NK-92 (cell line): Measurements from ENCODE around the gene SIRT7.
"Not testable (repeated sequence)": the region's sequence is repeated elsewhere in the genome, so short reads cannot be mapped to it uniquely, and the experiment has no call there.

Experiments used
- DNase-seq: peaks from one replicate; lab custom pipeline; 2025; ENCODE audit not compliant: unreplicated experiment; lab: John Stamatoyannopoulos, UW

SIRT7 gene

GRCh38 chr17:81954131-81955057, 36.4 kb upstream of the SIRT7 start:
- no peak for DNase-seq

GRCh38 chr17:81953443-81953842, 35.5 kb upstream of the SIRT7 start:
- DNase-seq, result not testable (repeated sequence)

- DNase-seq, result no peak
Observed at GRCh38 chr17:81952792-81953228, 34.8 kb upstream of the SIRT7 start.

- no peak for DNase-seq
Observed at GRCh38 chr17:81951785-81952684, 34.1 kb upstream of the SIRT7 start.

GRCh38 chr17:81950501-81950900, 32.5 kb upstream of the SIRT7 start:
- DNase-seq, result no peak

- DNase-seq, result no peak
Observed at GRCh38 chr17:81948635-81949378, 30.8 kb upstream of the SIRT7 start.

GRCh38 chr17:81947189-81947588, 29.2 kb upstream of the SIRT7 start, which contains the start of gene MYADML2:
Gene MYADML2, minus strand, starts transcription at chr17:81947233. Its CDS starts 5,492 bp downstream, at chr17:81941741.
- DNase-seq, result no peak

- no peak for DNase-seq
Observed at GRCh38 chr17:81944858-81945257, 26.9 kb upstream of the SIRT7 start.

- no peak for DNase-seq
Observed at GRCh38 chr17:81942167-81942553, 24.2 kb upstream of the SIRT7 start.

GRCh38 chr17:81941484-81942166, 23.6 kb upstream of the SIRT7 start:
- DNase-seq, result no peak

- no peak for DNase-seq
Observed at GRCh38 chr17:81940538-81941483, 22.8 kb upstream of the SIRT7 start.

- no peak for DNase-seq
Observed at GRCh38 chr17:81939881-81940385, 22.0 kb upstream of the SIRT7 start.

GRCh38 chr17:81939218-81939617, 21.2 kb upstream of the SIRT7 start:
- no peak for DNase-seq

- no peak for DNase-seq
Observed at GRCh38 chr17:81935709-81936084, 17.7 kb upstream of the SIRT7 start.

- DNase-seq, result no peak
Observed at GRCh38 chr17:81934850-81935708, 17.1 kb upstream of the SIRT7 start.

GRCh38 chr17:81934098-81934757, 16.3 kb upstream of the SIRT7 start:
- no peak for DNase-seq

GRCh38 chr17:81933178-81933699, 15.3 kb upstream of the SIRT7 start:
- no peak for DNase-seq
